Neural progenitor cell (in vitro differentiated cells): ENCODE measurements around the gene HOXC10. TPM values are rescaled to one million over a fixed set of nuclear protein-coding genes. Genes with fewer than 3 reads are reported as not detected.

Experiments used
- DNase-seq: peaks from one replicate; pipeline ENCODE4 v3.0.0-alpha.2; 2016; ENCODE audit warnings: low spot score
- H2AFZ ChIP-seq: fragments of 200-600 bp; sonication (generic); replicated peaks from 2 replicates; pipeline ENCODE4 v1.6.1; 2016; ENCODE audit warnings: antibody characterized with exemption
- H3F3A ChIP-seq: fragments of 200-600 bp; sonication (generic); 2 replicates; pipeline ENCODE4 v1.6.1; 2016; ENCODE audit warnings: antibody characterized with exemption, low read depth
- H3K27ac ChIP-seq: fragments of 200-600 bp; sonication (generic); 2 replicates; pipeline ENCODE4 v1.5.1; 2016; ENCODE audit warnings: mild to moderate bottlenecking
- H3K27me3 ChIP-seq: fragments of 200-600 bp; sonication (generic); 2 replicates; pipeline ENCODE4 v1.6.1; 2016; ENCODE audit warnings: mild to moderate bottlenecking, moderate library complexity
- H3K36me3 ChIP-seq: fragments of 200-600 bp; sonication (generic); 2 replicates; pipeline ENCODE4 v1.5.1; 2016
- H3K4me1 ChIP-seq: fragments of 200-600 bp; sonication (generic); 2 replicates; pipeline ENCODE4 v1.6.1; 2016; ENCODE audit warnings: mixed run types
- H3K4me2 ChIP-seq: fragments of 200-600 bp; sonication (generic); 2 replicates; pipeline ENCODE4 v1.6.1; 2016
- H3K4me3 ChIP-seq: fragments of 200-600 bp; sonication (generic); 2 replicates; pipeline ENCODE4 v1.5.1; 2016
- H3K79me2 ChIP-seq: fragments of 200-600 bp; sonication (generic); 2 replicates; pipeline ENCODE4 v1.6.1; 2016; ENCODE audit warnings: low read depth
- H3K9ac ChIP-seq: fragments of 200-600 bp; sonication (generic); 2 replicates; pipeline ENCODE4 v1.6.1; 2016
- H3K9me3 ChIP-seq: fragments of 200-600 bp; sonication (generic); 2 replicates; pipeline ENCODE4 v1.5.1; 2016; ENCODE audit warnings: low read depth
- H4K20me1 ChIP-seq: fragments of 200-600 bp; sonication (generic); 2 replicates; pipeline ENCODE4 v1.6.1; 2016; ENCODE audit warnings: low read depth
- H3K27ac Mint-ChIP-seq: 3 replicates; pipeline ENCODE4 v1.8.0; 2021; ENCODE audit warnings: mixed read lengths
- H3K27me3 Mint-ChIP-seq: 2 replicates; pipeline ENCODE4 v1.8.0; 2022; ENCODE audit warnings: low read depth, mild to moderate bottlenecking, inconsistent platforms, moderate library complexity, mixed read lengths; ENCODE audit not compliant: insufficient read depth
- H3K36me3 Mint-ChIP-seq: 3 replicates; pipeline ENCODE4 v1.8.0; 2021; ENCODE audit warnings: mixed read lengths
- H3K4me1 Mint-ChIP-seq: 3 replicates; pipeline ENCODE4 v1.8.0; 2021; ENCODE audit warnings: mixed read lengths
- H3K4me3 Mint-ChIP-seq: 3 replicates; pipeline ENCODE4 v1.8.0; 2021; ENCODE audit warnings: mild to moderate bottlenecking, moderate library complexity, mixed read lengths
- H3K9me3 Mint-ChIP-seq: 3 replicates; pipeline ENCODE4 v1.8.0; 2020; ENCODE audit warnings: mixed read lengths
- CTCF ChIP-seq: fragments of 200-600 bp; sonication (generic); IDR thresholded peaks from 2 replicates; pipeline ENCODE4 v1.5.1; 2017; ENCODE audit warnings: antibody characterized with exemption, mild to moderate bottlenecking
- EZH2 ChIP-seq: fragments of 200-600 bp; sonication (generic); IDR thresholded peaks from 2 replicates; pipeline ENCODE4 v1.6.1; 2017; ENCODE audit warnings: antibody characterized with exemption, mild to moderate bottlenecking, moderate library complexity
- EZH2phosphoT487 ChIP-seq: fragments of 200-600 bp; sonication (generic); IDR thresholded peaks from 2 replicates; pipeline ENCODE4 v1.6.1; 2017; ENCODE audit warnings: antibody characterized with exemption
- total RNA-seq: library from RNA; depleted of rRNA; stranded (reverse); fragments of >200 nt; gene quantifications from 2 replicates; pipeline ENCODE4 v1.2.3, GENCODE V29; 2015; ENCODE audit warnings: low replicate concordance

The HOXC10 gene
- total RNA-seq, 1 donor from 2014 or later, result not detected

- no peak overlapping the region for H3K4me3 ChIP-seq
These were observed 47.2 kb downstream of the HOXC10 start for GRCh38 chr12:54032086-54032619.

GRCh38 chr12:54032627-54033100, 47.7 kb downstream of the HOXC10 start, which contains the start of gene HOXC5:
TSS of gene HOXC5 (plus strand) at chr12:54033050. CDS start at chr12:54033123, 73 bp downstream.
- no peaks in the 10 kb centered on the region for H3K4me1 ChIP-seq
- peaks cover 100% of the 10 kb centered on the region for H3K27me3 ChIP-seq
- H3K9me3 ChIP-seq, result no peaks in the 10 kb centered on the region
- no peak within 1 kb of the TSS for H2AFZ ChIP-seq
- Mint-ChIP-seq H3K4me3 (no peak within 1 kb of the TSS), H3K36me3 (no peaks in the 10 kb centered on the region), H3K27ac (no peak within 1 kb of the TSS), H3K9me3 (peaks cover 13% of the 10 kb centered on the region), H3K4me1 (no peaks in the 10 kb centered on the region), H3K27me3 (peaks cover 86% of the 10 kb centered on the region)
- H3F3A ChIP-seq, result no peaks in the 10 kb centered on the region
- TF ChIP-seq EZH2 (no peak), CTCF (peak; percentile 96)
- no peak within 1 kb of the TSS for H3K9ac ChIP-seq
- H3K36me3 ChIP-seq, result no peaks in the 10 kb centered on the region
- H4K20me1 ChIP-seq, result peaks cover 79% of the 10 kb centered on the region
- no peak within 1 kb of the TSS for H3K27ac ChIP-seq
- peak within 1 kb of the TSS; percentile 4 for H3K4me2 ChIP-seq
- peak; percentile 85 for DNase-seq
- H3K79me2 ChIP-seq, result no peaks in the 10 kb centered on the region
- H3K4me3 ChIP-seq, result no peak within 1 kb of the TSS

More at GRCh38 chr12:54032086-54032619, 47.2 kb downstream of the HOXC10 start:
- Histone ChIP-seq H4K20me1 (peaks cover 83% of the 10 kb centered on the region), H3K36me3 (no peaks in the 10 kb centered on the region), H3K27me3 (peaks cover 100% of the 10 kb centered on the region), H3K9ac (no peak overlapping the region), H3K27ac (no peak overlapping the region), H3K9me3 (no peaks in the 10 kb centered on the region), H3F3A (no peaks in the 10 kb centered on the region), H3K4me1 (no peaks in the 10 kb centered on the region), H3K4me2 (no peak overlapping the region), H2AFZ (no peak overlapping the region), H3K79me2 (no peaks in the 10 kb centered on the region)
- H3K36me3 Mint-ChIP-seq, result no peaks in the 10 kb centered on the region
- H3K9me3 Mint-ChIP-seq, result peaks cover 13% of the 10 kb centered on the region
- no peak overlapping the region for H3K27ac Mint-ChIP-seq
- H3K4me1 Mint-ChIP-seq, result no peaks in the 10 kb centered on the region
- DNase-seq, result no peak
- TF ChIP-seq EZH2 (no peak), CTCF (no peak), EZH2phosphoT487 (no peak)
- peaks cover 86% of the 10 kb centered on the region for H3K27me3 Mint-ChIP-seq
- no peak overlapping the region for H3K4me3 Mint-ChIP-seq

- Histone ChIP-seq H3K27ac (no peak overlapping the region), H2AFZ (no peak overlapping the region), H3K79me2 (no peaks in the 10 kb centered on the region), H4K20me1 (peaks cover 80% of the 10 kb centered on the region), H3F3A (no peaks in the 10 kb centered on the region), H3K9me3 (no peaks in the 10 kb centered on the region), H3K36me3 (no peaks in the 10 kb centered on the region), H3K27me3 (peaks cover 100% of the 10 kb centered on the region), H3K9ac (no peak overlapping the region), H3K4me2 (peak overlapping the region; percentile 4), H3K4me1 (no peaks in the 10 kb centered on the region), H3K4me3 (no peak overlapping the region)
- TF ChIP-seq EZH2phosphoT487 (peak; percentile 98), CTCF (no peak), EZH2 (peak; percentile 99)
- no peaks in the 10 kb centered on the region for H3K36me3 Mint-ChIP-seq
- H3K4me1 Mint-ChIP-seq, result no peaks in the 10 kb centered on the region
- peaks cover 13% of the 10 kb centered on the region for H3K9me3 Mint-ChIP-seq
- DNase-seq, result peak; percentile 56
- no peak overlapping the region for H3K27ac Mint-ChIP-seq
- H3K27me3 Mint-ChIP-seq, result peaks cover 85% of the 10 kb centered on the region
- no peak overlapping the region for H3K4me3 Mint-ChIP-seq
These were observed 48.4 kb downstream of the HOXC10 start for GRCh38 chr12:54033106-54033979.
